GM12875 (cell line): ENCODE measurements around the gene VDAC1.
"Not testable (repeated sequence)": the region's sequence is repeated elsewhere in the genome, so short reads cannot be mapped to it uniquely, and the experiment has no call there.

Source experiments
- H3K4me3 ChIP-seq: one replicate; pipeline ENCODE4 v1.5.1; 2011; ENCODE audit warnings: low read depth, low read length, control low read depth
- TF ChIP-seq, protein P1 (sequence below): IDR thresholded peaks from 2 replicates; pipeline ENCODE4 v1.5.1; 2011; ENCODE audit warnings: low read depth, mild to moderate bottlenecking, control low read depth, inconsistent platforms, low read length, moderate library complexity, borderline replicate concordance; ENCODE audit not compliant: insufficient read depth

Gene VDAC1

GRCh38 chr5:133938929-133939328 is 65.8 kb downstream of the VDAC1 start:
- TF ChIP-seq, protein P1, sequence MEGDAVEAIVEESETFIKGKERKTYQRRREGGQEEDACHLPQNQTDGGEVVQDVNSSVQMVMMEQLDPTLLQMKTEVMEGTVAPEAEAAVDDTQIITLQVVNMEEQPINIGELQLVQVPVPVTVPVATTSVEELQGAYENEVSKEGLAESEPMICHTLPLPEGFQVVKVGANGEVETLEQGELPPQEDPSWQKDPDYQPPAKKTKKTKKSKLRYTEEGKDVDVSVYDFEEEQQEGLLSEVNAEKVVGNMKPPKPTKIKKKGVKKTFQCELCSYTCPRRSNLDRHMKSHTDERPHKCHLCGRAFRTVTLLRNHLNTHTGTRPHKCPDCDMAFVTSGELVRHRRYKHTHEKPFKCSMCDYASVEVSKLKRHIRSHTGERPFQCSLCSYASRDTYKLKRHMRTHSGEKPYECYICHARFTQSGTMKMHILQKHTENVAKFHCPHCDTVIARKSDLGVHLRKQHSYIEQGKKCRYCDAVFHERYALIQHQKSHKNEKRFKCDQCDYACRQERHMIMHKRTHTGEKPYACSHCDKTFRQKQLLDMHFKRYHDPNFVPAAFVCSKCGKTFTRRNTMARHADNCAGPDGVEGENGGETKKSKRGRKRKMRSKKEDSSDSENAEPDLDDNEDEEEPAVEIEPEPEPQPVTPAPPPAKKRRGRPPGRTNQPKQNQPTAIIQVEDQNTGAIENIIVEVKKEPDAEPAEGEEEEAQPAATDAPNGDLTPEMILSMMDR, result no peak
- H3K4me3 ChIP-seq, result no peak overlapping the region

- TF ChIP-seq, protein P1, result no peak
- H3K4me3 ChIP-seq, result no peak overlapping the region
Measured at GRCh38 chr5:133938039-133938821, 66.5 kb downstream of the VDAC1 start.

- not testable (repeated sequence) for H3K4me3 ChIP-seq
Measured at GRCh38 chr5:133937628-133938027, 67.1 kb downstream of the VDAC1 start.

DNA sequence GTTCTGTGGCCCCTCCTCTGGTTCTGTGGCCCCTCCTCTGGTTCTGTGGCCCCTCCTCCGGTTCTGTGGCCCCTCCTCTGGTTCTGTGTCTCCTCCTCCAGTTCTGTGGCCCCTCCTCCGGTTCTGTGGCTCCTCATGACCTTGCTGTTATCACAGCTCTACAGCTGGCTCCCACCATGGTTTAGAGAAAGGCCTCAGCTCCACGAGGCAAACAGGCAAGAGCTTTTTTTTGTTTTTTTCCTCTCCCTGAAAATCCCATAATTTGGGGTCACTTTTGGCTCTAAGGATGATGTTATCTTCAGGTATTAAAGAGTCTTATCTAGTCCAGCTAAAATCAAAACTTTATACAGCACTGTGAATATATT is 68.1 kb downstream of the VDAC1 start:
- H3K4me3 ChIP-seq, result no peak overlapping the region
- TF ChIP-seq, protein P1, result no peak

GRCh38 chr5:133935991-133936650 is 68.7 kb downstream of the VDAC1 start:
- H3K4me3 ChIP-seq, result not testable (repeated sequence)

DNA sequence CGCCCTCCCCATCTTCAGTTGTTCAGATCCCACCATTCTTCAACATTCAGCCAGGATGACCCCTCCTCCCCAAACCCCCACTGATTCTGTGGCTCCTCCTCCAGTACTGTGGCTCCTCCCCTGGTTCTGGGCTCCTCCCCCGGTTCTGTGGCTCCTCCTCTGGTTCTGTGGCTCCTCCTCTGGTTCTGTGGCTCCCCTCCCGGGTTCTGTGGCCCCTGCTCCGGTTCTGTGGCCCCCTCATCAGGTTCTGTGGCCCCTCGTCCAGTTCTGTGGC is 69.2 kb downstream of the VDAC1 start:
- no peak overlapping the region for H3K4me3 ChIP-seq
- TF ChIP-seq, protein P1, result no peak

DNA sequence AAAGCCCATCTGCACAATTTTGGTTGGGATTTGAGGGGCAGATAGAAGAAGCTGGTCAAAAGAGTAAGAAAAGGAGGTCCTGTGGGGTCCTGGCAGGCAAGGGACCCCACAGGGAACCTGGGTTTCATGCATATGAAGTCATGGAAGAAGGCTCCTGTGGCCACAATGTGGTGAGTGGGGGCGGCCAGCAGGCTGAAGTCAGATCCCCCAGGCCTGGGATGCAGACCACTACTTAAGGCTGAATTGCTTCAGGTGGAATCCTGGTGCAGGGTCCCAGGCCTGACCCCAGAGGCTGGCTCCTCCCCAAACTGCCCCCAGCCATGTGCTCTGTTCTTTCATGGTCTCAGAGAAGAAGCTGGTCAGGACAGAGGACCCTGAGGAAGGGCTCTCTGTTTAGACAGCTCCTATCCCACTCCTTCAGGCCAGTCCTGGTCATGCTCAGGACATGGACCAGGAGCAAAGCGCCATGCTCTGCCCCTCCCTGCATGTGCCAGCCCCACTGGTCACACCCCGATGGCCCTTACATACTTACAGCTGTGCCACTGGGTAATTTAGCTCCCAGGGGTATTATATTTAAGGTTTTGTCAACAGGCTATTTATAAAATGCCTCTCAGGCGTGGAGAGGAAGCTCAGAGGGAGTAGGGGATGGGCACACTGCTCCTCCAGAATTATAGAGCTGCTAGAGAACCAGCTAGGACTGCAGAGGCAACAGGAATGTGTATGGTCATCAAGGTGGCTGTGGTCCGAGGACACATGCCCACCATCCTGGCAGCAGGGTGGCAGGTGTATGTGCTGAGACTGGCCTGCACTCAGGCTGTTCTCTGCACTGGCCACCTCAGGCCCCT is 69.7 kb downstream of the VDAC1 start:
- no peak overlapping the region for H3K4me3 ChIP-seq
- TF ChIP-seq, protein P1, result no peak

GRCh38 chr5:133934311-133934710 is 70.5 kb downstream of the VDAC1 start:
- H3K4me3 ChIP-seq, result no peak overlapping the region
- TF ChIP-seq, protein P1, result no peak
